ENCODE results near the gene PRKAG2.

The PRKAG2 gene

GRCh38 chr7:151692721-151693120 lies 184.2 kb downstream of the PRKAG2 start:
- no peak for TF ChIP-seq CTCF (conservative IDR thresholded peaks at IDR 0.05; ENCODE audit: low read depth)
- H3K27ac ChIP-seq: no peak overlapping the region
- ChIA-PET CTCF (interaction anchor here (0.7 kb wide), 1 partner anchor 51 kb away, joined by 3 read pairs; no protein-coding TSS in a partner anchor), POLR2A (ENCODE audit: low non-redundant PET) (no interaction called here)
- no peak for DNase-seq (ENCODE audit: low spot score)

DNA sequence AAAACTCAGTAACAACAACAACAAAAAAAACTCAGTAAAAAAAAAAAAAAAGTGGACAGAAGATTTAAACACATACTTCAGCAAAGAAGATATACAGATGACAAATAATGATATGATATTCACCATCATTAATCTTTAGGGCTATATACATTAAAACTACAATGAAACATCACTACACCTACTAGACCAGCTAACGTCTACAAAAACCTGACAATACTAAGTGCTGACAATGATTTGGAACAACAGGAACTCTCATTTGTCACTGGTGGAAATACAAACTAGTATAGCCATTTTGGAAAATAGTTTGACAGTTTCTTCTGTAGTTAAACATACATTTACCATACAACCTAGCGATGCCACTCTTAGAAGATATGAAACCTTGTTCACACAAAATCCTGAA lies 185.5 kb downstream of the PRKAG2 start:
- ChIA-PET POLR2A (ENCODE audit: low non-redundant PET) (no interaction called here), CTCF (interaction anchor here (0.9 kb wide), 1 partner anchor 54 kb away, joined by 3 read pairs; no protein-coding TSS in a partner anchor)
- no peak for TF ChIP-seq CTCF (conservative IDR thresholded peaks at IDR 0.05; ENCODE audit: low read depth)
- H3K27ac ChIP-seq: no peak overlapping the region
- no peak for DNase-seq (ENCODE audit: low spot score)

GRCh38 chr7:151690606-151691005 lies 186.3 kb downstream of the PRKAG2 start:
- DNase-seq (ENCODE audit: low spot score): no peak
- H3K27ac ChIP-seq: no peak overlapping the region
- ChIA-PET CTCF (interaction anchor here (0.6 to 0.9 kb wide), 3 partner anchors 55 to 137 kb away, joined by 3 read pairs; no protein-coding TSS in a partner anchor), POLR2A (ENCODE audit: low non-redundant PET) (no interaction called here)
- TF ChIP-seq CTCF (conservative IDR thresholded peaks at IDR 0.05; ENCODE audit: low read depth): no peak

- TF ChIP-seq CTCF (conservative IDR thresholded peaks at IDR 0.05; ENCODE audit: low read depth): no peak
- no peak for DNase-seq (ENCODE audit: low spot score)
- POLR2A ChIA-PET (ENCODE audit: low non-redundant PET): no interaction called here
- H3K27ac ChIP-seq: peak overlapping the region; percentile 89; the same call in 1 of the 2 replicates
- CTCF ChIA-PET: interaction anchor here (0.7 kb wide), 1 partner anchor 56 kb away, joined by 3 read pairs; no protein-coding TSS in a partner anchor
Measured at GRCh38 chr7:151689196-151689971, 187.5 kb downstream of the PRKAG2 start.

- TF ChIP-seq CTCF (conservative IDR thresholded peaks at IDR 0.05; ENCODE audit: low read depth): no peak
- ChIA-PET CTCF (interaction anchor here (0.7 kb wide), 1 partner anchor 57 kb away, joined by 3 read pairs; no protein-coding TSS in a partner anchor), POLR2A (ENCODE audit: low non-redundant PET) (no interaction called here)
- DNase-seq (ENCODE audit: low spot score): no peak
- peak overlapping the region; percentile 89 for H3K27ac ChIP-seq
Measured at GRCh38 chr7:151688236-151688780, 188.6 kb downstream of the PRKAG2 start.

DNA sequence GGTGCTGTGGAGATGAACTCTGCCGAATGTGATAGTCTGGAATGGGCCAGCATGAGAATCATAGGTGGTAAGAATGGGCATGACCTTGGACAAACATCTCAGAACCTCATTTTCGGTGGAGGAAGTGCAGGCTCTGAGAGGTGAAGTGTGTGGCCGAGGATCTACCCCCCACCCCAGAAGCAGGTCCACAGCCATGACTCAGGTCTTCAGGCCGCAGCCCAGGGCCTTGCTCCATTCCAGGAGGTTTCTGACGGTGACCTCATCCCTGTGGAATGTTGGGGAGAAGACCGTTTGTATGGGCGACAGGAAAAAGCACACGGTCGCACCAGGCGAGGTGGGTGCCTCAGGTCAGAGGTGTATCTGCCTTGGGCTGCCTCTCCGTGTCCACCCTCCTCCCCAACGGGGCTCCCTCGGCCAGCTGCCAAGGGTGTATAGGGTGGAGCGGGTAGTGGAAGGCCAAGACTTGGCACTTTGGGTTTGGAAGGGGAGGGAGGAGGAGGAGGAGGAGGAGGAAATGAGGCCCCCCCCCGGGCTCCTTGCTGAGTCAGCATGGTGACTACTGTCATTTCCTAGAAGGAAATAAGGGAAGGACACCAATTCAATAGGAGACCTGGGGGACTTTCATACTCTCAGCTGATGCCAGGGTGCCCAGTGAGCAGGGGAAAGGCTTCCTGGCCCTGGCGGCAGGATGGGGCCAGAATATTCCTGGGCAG lies 189.2 kb downstream of the PRKAG2 start:
- TF ChIP-seq CTCF (conservative IDR thresholded peaks at IDR 0.05; ENCODE audit: low read depth): no peak
- peak overlapping the region; percentile 89 for H3K27ac ChIP-seq
- ChIA-PET CTCF (no interaction called here), POLR2A (ENCODE audit: low non-redundant PET) (no interaction called here)
- DNase-seq (ENCODE audit: low spot score): peak; percentile 98

All from RWPE1 (cell line).